Testis (tissue), 3 donors: ENCODE measurements around the gene LRRC56. TPM values are rescaled to one million over a fixed set of nuclear protein-coding genes. Genes with fewer than 3 reads are reported as not detected.

Experiments
- DNase-seq: peaks from one replicate; pipeline ENCODE4 v3.0.0-alpha.2; 2019
- H3K27ac ChIP-seq, 2 donors: fragments of 200-600 bp; sonication (generic); one replicate each; pipeline ENCODE4 v1.5.1; 2019
- H3K27me3 ChIP-seq: fragments of 200-600 bp; sonication (generic); one replicate; pipeline ENCODE4 v1.5.1; 2019
- H3K36me3 ChIP-seq: fragments of 200-600 bp; sonication (generic); one replicate; pipeline ENCODE4 v1.5.1; 2017; ENCODE audit warnings: low read depth; ENCODE audit errors: missing control alignments
- H3K4me1 ChIP-seq: fragments of 200-600 bp; sonication (generic); one replicate; pipeline ENCODE4 v1.5.1; 2019
- H3K4me3 ChIP-seq, 2 donors: fragments of 200-600 bp; sonication (generic); one replicate each; pipeline ENCODE4 v1.5.1; 2017 to 2019
- H3K9me3 ChIP-seq: fragments of 200-600 bp; sonication (generic); one replicate; pipeline ENCODE4 v1.5.1; 2017
- CTCF ChIP-seq, 3 experiments: fragments of 450-650 bp in 2 of 3; fragments of 200-600 bp in 1 of 3; sonication (generic) in 1 of 3; IDR thresholded peaks; one replicate each; pipeline ENCODE4 v1.5.1; 2016 to 2019; ENCODE audit warnings: antibody characterized with exemption in 3 of 3, mild to moderate bottlenecking in 2 of 3, moderate library complexity in 1 of 3
- POLR2A ChIP-seq: fragments of 450-650 bp; IDR thresholded peaks from one replicate; pipeline ENCODE4 v1.6.1; 2017; ENCODE audit warnings: antibody characterized with exemption, mild to moderate bottlenecking, moderate library complexity
- WGBS, 2 donors: methylation state at CpG; one replicate each; pipeline ENCODE4 v1.1.5; 2018; 5-methylcytosine and 5-hydroxymethylcytosine counted together
- intact Hi-C: fragments of 100-400 bp; cut with DNase I; formaldehyde crosslinking; loops from one replicate; pipeline ENCODE4 v1.15.1; 2023; ENCODE audit warnings: low total_unique reads
- polyA plus RNA-seq: library from polyadenylated mRNA; stranded (reverse); fragments of 350-450 nt; fragmentation: Illumina TruSeq; extraction: RNeasy Lipid Tissue Mini Kit (QIAGEN cat#74804); gene quantifications from one replicate; pipeline ENCODE4 v1.2.3, GENCODE V29; 2014; ENCODE audit warnings: low read depth, low replicate concordance; ENCODE audit not compliant: insufficient read depth
- total RNA-seq, 2 donors: library from RNA; depleted of rRNA; stranded (reverse); fragments of >200 nt; gene quantifications; one replicate each; pipeline ENCODE4 v1.2.3, GENCODE V29; 2016

LRRC56 gene
- total and polyA plus RNA-seq, 3 donors from 2014 or later, result 11.6 to 23.5 (median 22.2) TPM

- H3K27ac ChIP-seq, result no peak overlapping the region
- TF ChIP-seq CTCF (IDR thresholded peaks at IDR 0.05) (no peak), POLR2A (no peak)
- 29 to 34% methylated on average over 6 of the region's 6 CpGs for WGBS, 2 donors
- no peaks in the 10 kb centered on the region for H3K9me3 ChIP-seq
- no peaks in the 10 kb centered on the region for H3K27me3 ChIP-seq
- intact Hi-C loops, result no loop called here
- H3K4me3 ChIP-seq, result peak overlapping the region; percentile 80 to 86
- H3K4me1 ChIP-seq, result peaks cover 51% of the 10 kb centered on the region
- no peaks in the 10 kb centered on the region for H3K36me3 ChIP-seq
- DNase-seq, result no peak
Observed at GRCh38 chr11:577611-577894, 40.2 kb downstream of the LRRC56 start.

- Histone ChIP-seq H3K27me3 (no peaks in the 10 kb centered on the region), H3K9me3 (no peaks in the 10 kb centered on the region), H3K4me1 (peaks cover 44% of the 10 kb centered on the region), H3K4me3 (no peak overlapping the region), H3K27ac (peak overlapping the region in 1 of 2 donors; percentile 1), H3K36me3 (no peaks in the 10 kb centered on the region)
- TF ChIP-seq CTCF (IDR thresholded peaks at IDR 0.05) (no peak), POLR2A (no peak)
- 63 to 77% methylated on average over 17 to 21 of the region's 21 CpGs for WGBS, 2 donors
- no peak for DNase-seq
- intact Hi-C loops, result no loop called here
Observed at GRCh38 chr11:578276-579035, 41.1 kb downstream of the LRRC56 start.

- Histone ChIP-seq H3K27ac (no peak overlapping the region), H3K4me1 (peaks cover 35% of the 10 kb centered on the region), H3K4me3 (no peak overlapping the region), H3K9me3 (no peaks in the 10 kb centered on the region), H3K36me3 (no peaks in the 10 kb centered on the region), H3K27me3 (no peaks in the 10 kb centered on the region)
- peak; percentile 38 for DNase-seq
- 58 to 60% methylated on average over 20 of the region's 20 CpGs for WGBS, 2 donors
- intact Hi-C loops, result no loop called here
- TF ChIP-seq POLR2A, result no peak
- no peak for TF ChIP-seq CTCF (IDR thresholded peaks at IDR 0.05)
Observed at GRCh38 chr11:579830-580601, 42.7 kb downstream of the LRRC56 start.

GRCh38 chr11:581342-581741 lies 44.0 kb downstream of the LRRC56 start:
- no peak for TF ChIP-seq POLR2A
- no peak for TF ChIP-seq CTCF (IDR thresholded peaks at IDR 0.05)
- no peak overlapping the region for H3K27ac ChIP-seq
- no peaks in the 10 kb centered on the region for H3K9me3 ChIP-seq
- DNase-seq, result no peak
- peaks cover 32% of the 10 kb centered on the region for H3K4me1 ChIP-seq
- 72 to 90% methylated on average over 7 to 14 of the region's 14 CpGs for WGBS, 2 donors
- intact Hi-C loops, result no loop called here
- no peaks in the 10 kb centered on the region for H3K27me3 ChIP-seq
- no peaks in the 10 kb centered on the region for H3K36me3 ChIP-seq
- no peak overlapping the region for H3K4me3 ChIP-seq
